A549 (cell line): ENCODE results near the gene HGF.

ENCODE experiments used
- BHLHE40 ChIP-seq: IDR thresholded peaks from 2 replicates; pipeline ENCODE4 v1.6.1; 2012; ENCODE audit warnings: low read depth, low read length, inconsistent platforms
- CHD2 ChIP-seq: fragments of 150-350 bp; IDR thresholded peaks from 2 replicates; pipeline ENCODE4 v1.6.1; 2014; ENCODE audit warnings: low read length; ENCODE audit not compliant: partially characterized antibody
- EP300 ChIP-seq, 2 experiments: fragments of >200 bp; sonication (Bioruptor Twin); formaldehyde crosslinking; IDR thresholded peaks; 2 replicates in 1 of 2; 3 replicates in 1 of 2; pipeline ENCODE4 v1.6.1; 2016 to 2017
- FOSB ChIP-seq: fragments of 250-450 bp; sonication (Bioruptor Pico); IDR thresholded peaks from 2 replicates; pipeline ENCODE4 v1.5.0; 2020; ENCODE audit warnings: mild to moderate bottlenecking, moderate library complexity
- HOXA7 ChIP-seq: fragments of 250-450 bp; sonication (Bioruptor Pico); IDR thresholded peaks from 2 replicates; pipeline ENCODE4 v1.5.0; 2020; ENCODE audit warnings: mild to moderate bottlenecking, moderate library complexity
- JUN ChIP-seq, 2 experiments: fragments of >200 bp; sonication (Bioruptor Twin); formaldehyde crosslinking; IDR thresholded peaks; 2 replicates in 1 of 2; 3 replicates in 1 of 2; pipeline ENCODE4 v1.6.1; 2016 to 2017
- NPAS2 ChIP-seq: fragments of 250-450 bp; sonication (Bioruptor Pico); IDR thresholded peaks from 2 replicates; pipeline ENCODE4 v1.8.0; 2022; ENCODE audit warnings: mild to moderate bottlenecking, moderate library complexity, borderline replicate concordance
- NR3C1 ChIP-seq: fragments of >200 bp; sonication (Bioruptor Twin); formaldehyde crosslinking; IDR thresholded peaks from 3 replicates; pipeline ENCODE4 v1.6.1; 2017
- PBX3 ChIP-seq: IDR thresholded peaks from 2 replicates; pipeline ENCODE4 v1.6.1; 2012
- POLR2A ChIP-seq: IDR thresholded peaks from 2 replicates; pipeline ENCODE4 v1.6.1; 2012; ENCODE audit warnings: mild to moderate bottlenecking, low read length
- RAD21 ChIP-seq, 2 experiments: fragments of >200 bp in 1 of 2; sonication (Bioruptor Twin) in 1 of 2; formaldehyde crosslinking in 1 of 2; IDR thresholded peaks in 1 of 2; conservative IDR thresholded peaks in 1 of 2; 2 replicates in 1 of 2; 3 replicates in 1 of 2; pipeline ENCODE4 v1.6.1; 2012 to 2018; ENCODE audit warnings: inconsistent platforms in 1 of 2
- USF2 ChIP-seq: fragments of 450-650 bp; IDR thresholded peaks from 2 replicates; pipeline ENCODE4 v1.6.1; 2014; ENCODE audit warnings: antibody characterized with exemption
- TF ChIP-seq, protein P1 (sequence below): fragments of >200 bp; sonication (Bioruptor Twin); formaldehyde crosslinking; IDR thresholded peaks from 3 replicates; pipeline ENCODE4 v1.5.1; 2016
- TF ChIP-seq, protein P2 (sequence below): fragments of 200-600 bp; sonication (generic); IDR thresholded peaks from 2 replicates; pipeline ENCODE4 v1.6.1; 2016; ENCODE audit warnings: antibody characterized with exemption, mild to moderate bottlenecking, moderate library complexity

- TF ChIP-seq, protein P1, sequence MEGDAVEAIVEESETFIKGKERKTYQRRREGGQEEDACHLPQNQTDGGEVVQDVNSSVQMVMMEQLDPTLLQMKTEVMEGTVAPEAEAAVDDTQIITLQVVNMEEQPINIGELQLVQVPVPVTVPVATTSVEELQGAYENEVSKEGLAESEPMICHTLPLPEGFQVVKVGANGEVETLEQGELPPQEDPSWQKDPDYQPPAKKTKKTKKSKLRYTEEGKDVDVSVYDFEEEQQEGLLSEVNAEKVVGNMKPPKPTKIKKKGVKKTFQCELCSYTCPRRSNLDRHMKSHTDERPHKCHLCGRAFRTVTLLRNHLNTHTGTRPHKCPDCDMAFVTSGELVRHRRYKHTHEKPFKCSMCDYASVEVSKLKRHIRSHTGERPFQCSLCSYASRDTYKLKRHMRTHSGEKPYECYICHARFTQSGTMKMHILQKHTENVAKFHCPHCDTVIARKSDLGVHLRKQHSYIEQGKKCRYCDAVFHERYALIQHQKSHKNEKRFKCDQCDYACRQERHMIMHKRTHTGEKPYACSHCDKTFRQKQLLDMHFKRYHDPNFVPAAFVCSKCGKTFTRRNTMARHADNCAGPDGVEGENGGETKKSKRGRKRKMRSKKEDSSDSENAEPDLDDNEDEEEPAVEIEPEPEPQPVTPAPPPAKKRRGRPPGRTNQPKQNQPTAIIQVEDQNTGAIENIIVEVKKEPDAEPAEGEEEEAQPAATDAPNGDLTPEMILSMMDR, result no peak
- TF ChIP-seq POLR2A (no peak), PBX3 (no peak), FOSB (no peak), RAD21 (conservative IDR thresholded peaks at IDR 0.05 in 1 of 2, IDR thresholded peaks at IDR 0.05 in 1 of 2) (no peak), JUN (IDR thresholded peaks at IDR 0.05) (no peak), BHLHE40 (no peak), NPAS2 (CRISPR knock-in tag) (no peak), USF2 (no peak), CHD2 (no peak), NR3C1 (no peak), EP300 (IDR thresholded peaks at IDR 0.05) (no peak), HOXA7 (CRISPR knock-in tag) (no peak)
- TF ChIP-seq, protein P2, sequence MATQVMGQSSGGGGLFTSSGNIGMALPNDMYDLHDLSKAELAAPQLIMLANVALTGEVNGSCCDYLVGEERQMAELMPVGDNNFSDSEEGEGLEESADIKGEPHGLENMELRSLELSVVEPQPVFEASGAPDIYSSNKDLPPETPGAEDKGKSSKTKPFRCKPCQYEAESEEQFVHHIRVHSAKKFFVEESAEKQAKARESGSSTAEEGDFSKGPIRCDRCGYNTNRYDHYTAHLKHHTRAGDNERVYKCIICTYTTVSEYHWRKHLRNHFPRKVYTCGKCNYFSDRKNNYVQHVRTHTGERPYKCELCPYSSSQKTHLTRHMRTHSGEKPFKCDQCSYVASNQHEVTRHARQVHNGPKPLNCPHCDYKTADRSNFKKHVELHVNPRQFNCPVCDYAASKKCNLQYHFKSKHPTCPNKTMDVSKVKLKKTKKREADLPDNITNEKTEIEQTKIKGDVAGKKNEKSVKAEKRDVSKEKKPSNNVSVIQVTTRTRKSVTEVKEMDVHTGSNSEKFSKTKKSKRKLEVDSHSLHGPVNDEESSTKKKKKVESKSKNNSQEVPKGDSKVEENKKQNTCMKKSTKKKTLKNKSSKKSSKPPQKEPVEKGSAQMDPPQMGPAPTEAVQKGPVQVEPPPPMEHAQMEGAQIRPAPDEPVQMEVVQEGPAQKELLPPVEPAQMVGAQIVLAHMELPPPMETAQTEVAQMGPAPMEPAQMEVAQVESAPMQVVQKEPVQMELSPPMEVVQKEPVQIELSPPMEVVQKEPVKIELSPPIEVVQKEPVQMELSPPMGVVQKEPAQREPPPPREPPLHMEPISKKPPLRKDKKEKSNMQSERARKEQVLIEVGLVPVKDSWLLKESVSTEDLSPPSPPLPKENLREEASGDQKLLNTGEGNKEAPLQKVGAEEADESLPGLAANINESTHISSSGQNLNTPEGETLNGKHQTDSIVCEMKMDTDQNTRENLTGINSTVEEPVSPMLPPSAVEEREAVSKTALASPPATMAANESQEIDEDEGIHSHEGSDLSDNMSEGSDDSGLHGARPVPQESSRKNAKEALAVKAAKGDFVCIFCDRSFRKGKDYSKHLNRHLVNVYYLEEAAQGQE, result no peak
Observed at GRCh38 chr7:81709836-81710235, 60.0 kb downstream of the HGF start.
